Stimulated activated naive CD8-positive, alpha-beta T cell treated with anti-CD3 and anti-CD28 coated beads, Interleukin-15, Interleukin-2, amounts not matched to agents 100 U/mL and 50 U/mL, for 24 hours (primary cell): Measurements from ENCODE around the gene MRGPRD.

Experiments
- ATAC-seq: fragments of 150-1000 bp; cut with Tn5 transposase; one replicate; pipeline ENCODE4 v1.10.0; 2021
- DNase-seq: peaks from one replicate; pipeline ENCODE4 v3.0.0; 2021

MRGPRD gene

DNA sequence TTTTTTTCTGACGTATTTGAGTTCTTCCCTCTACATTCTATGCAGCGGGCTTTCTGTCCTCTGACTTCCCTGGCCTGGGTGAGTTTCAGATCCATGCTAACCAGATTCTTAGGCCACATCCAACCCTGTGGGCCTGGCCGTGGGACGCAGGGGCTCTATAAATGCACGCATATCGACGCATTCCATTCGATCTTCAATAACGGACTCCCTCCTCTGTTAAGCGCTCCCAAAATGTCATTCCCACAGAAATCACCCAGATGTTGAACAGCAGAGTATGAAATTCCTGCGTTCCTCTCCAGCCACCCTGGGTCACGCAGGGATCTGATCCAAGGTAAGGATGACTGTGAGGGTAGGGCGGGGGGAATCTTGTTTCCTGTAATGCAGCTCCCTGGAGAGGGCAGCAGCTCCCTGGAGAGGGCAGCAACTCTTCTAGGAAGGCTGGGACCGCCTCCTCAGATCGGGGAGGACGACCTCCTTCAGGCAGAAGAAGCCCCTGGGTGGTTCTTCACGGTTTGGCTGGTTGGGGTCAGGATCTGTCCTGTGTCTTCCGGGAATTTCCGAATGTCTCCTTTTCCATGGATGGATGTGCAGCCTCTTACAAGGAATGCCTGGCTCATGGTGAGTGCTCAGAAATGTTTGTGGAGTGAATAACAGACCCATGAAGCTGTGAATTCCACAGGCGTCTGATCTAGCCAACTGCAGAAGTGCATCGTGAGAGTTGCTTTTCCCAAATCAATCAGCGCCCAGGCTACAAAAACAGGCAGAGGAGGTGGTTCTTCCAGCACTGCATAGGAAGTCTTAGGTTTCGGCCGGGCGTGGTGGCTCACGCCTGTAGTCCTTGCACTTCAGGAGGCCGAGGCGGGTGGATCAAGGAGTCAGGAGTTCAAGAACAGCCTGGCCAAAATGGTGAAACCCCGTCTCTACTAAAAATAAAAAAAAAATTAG is 12.2 kb downstream of the MRGPRD start:
- no peak for DNase-seq
- no peak for ATAC-seq

- DNase-seq (no peak), ATAC-seq (no peak)
Observed at GRCh38 chr11:68966894-68967780, 13.6 kb downstream of the MRGPRD start.

DNA sequence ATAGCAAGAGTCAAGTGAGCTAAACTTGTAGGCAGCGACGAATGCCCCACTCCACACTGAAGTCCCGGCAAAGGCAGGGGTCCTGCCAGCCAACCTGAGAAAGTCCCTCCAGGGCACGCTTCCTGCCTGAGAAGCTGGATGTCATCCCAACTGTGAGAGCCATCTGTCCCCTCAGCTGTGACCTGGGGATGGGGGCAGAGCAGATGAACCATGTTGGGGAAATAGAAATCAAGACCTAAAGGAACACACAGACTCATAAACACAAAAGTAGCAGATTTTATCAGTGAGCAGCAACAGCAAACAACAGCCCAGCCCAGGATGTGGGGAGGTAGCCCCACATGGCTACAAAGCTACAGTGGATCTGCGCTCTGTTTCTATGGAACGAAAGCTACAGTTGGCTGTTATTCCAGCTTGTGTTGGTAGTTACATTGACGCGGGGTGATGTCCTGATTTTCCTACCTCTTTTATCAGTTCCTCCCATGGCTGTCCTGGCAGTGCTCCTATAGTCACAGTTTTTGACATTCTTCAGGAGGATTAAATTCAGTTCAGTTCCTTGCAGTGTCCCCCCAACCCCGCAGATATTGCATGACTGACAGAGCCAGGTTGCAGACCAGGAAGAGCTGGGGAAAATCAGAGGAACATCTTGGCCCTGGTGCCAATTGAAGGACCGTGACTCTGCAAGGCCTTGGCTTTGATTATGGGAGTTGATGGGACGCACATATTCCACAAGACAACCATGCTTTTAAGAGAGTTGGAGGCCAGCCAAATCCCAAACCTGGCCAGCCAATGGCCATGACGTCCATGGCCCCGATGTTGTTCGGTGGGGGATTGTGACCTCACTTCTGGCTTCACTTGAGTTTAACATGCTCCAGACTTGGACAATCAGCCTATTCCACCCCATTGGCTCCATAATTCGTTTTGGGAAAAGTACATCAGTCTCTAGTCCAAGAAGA is 14.6 kb downstream of the MRGPRD start:
- DNase-seq: no peak
- ATAC-seq: no peak

DNA sequence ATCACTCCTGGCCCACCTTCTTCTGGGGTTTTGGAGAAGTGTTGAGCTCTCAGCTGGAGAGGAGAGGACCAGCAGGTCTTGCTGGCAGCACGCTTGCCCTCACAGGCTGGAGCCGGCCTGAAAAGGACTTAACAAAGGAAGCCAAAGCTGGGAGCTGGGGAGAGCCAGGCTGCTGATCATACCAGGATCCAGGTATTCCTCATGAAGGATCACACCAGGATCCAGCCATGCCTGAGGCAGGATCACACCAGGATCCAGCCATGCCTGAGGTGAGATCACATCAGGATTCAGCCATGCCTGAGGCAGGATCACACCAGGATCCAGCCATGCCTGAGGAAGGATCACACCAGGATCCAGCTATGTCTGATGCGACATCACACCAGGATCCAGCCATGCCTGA is 17.0 kb downstream of the MRGPRD start:
- no peak for DNase-seq
- peak; percentile 33 for ATAC-seq

- ATAC-seq (no peak), DNase-seq (no peak)
Observed at GRCh38 chr11:68962527-68963250, 18.1 kb downstream of the MRGPRD start.

DNA sequence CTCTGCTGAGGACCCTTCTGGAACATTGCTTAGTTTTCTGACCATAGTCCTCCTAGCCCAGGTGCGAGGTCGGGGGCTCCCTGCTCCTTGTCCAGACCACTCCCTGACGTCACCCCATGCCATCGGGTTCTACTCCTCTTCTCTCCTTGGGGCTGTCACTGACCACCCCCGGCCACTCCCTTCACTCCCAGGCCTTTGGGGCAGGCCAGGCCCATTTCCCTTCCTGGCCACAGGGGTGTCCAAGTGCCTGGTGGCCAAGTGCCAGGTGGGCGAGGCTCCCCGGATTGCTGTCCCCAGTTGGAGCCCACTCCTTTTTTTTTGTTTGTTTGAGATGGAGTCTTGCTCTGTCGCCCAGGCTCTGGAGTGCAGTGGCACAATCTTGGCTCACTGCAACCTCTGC is 19.5 kb downstream of the MRGPRD start:
- ATAC-seq (no peak), DNase-seq (no peak)

GRCh38 chr11:68960294-68961071 is 20.3 kb downstream of the MRGPRD start:
- ATAC-seq: no peak

DNA sequence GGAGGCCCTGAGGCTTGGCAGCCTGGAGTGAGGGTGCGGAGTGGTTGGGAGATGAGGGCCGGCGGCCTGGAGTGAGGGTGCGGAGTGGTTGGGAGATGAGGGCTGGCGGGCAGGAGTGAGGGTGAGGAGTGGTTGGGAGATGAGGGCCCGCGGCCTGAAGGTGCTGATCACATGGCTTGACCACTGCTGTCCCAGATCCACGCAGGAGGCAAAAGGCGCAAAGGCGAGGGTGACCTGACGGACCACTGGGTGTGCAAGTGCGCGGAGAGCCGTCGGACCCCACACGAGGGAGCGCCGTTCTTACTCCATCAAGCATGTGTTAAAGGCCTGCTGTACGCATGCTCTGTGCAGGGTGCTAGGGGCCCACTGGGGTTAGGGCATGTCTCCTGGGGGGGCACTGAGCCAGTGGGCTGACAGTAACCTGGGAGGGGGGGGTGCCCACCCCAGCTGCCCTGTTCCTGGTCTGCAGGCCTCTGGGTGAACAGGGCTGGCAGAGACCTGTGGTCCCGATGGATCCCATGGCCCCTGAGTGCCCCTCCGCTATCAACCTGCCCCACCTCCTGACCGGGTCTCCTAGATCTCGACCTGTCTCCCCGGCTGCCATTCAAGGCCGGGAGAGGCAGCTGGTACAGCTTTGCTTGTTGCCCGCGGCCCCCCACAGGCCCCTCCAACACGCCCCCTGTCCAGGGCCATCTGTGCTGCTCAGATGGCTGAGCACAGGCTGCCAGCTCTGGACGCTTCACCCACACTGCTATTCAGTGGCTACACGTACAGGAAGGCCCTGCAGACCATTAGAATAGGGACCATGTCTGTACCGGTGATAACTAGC is 21.1 kb downstream of the MRGPRD start:
- ATAC-seq: no peak
- DNase-seq: no peak

More at GRCh38 chr11:68960294-68961071, 20.3 kb downstream of the MRGPRD start:
- DNase-seq: no peak

DNA sequence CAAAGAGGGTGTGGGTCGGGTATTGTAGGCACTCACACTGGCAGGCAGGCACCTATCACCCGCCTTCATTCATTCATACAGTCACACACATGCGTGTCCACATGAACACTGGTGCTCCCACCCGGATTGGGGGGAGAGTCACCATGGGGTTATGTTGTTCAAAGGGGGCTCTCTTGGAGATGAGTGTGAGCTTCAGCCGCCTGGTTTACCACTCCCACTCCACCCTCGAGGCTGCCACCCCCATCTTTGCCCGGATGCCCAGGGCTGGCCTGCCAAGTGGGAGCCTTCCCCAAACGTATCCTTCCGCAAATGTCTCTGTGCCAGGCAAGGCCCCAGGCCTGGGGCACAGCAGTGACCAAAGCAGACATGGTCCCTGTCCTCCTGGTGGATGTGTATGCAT is 22.6 kb downstream of the MRGPRD start:
- no peak for ATAC-seq

GRCh38 chr11:68956547-68957254 is 24.1 kb downstream of the MRGPRD start:
- DNase-seq: no peak
- no peak for ATAC-seq

More for the DNA sequence above, 22.6 kb downstream of the MRGPRD start:
- DNase-seq: no peak

GRCh38 chr11:68956142-68956541 is 24.6 kb downstream of the MRGPRD start:
- DNase-seq: peak; percentile 52
- peak; percentile 59 for ATAC-seq

DNA sequence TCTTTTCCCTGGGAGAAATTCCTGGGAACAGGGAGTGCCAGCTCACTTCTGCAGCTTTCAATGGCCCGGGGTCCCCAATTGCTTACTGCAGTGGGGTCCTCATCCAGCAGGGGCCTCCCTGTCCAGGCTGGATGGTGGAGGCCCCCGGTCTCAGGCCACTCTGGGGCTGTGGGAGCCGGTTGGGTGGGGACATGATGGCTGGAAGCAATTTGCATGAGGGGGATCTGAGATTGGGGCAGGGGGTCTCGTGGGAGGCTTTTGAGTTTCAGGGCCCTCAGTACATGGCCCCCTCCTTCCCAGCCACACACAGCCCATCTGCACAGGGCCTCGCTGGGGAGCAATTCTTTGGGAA is 25.2 kb downstream of the MRGPRD start:
- DNase-seq: no peak
- ATAC-seq: no peak

- no peak for DNase-seq
- no peak for ATAC-seq
Observed at GRCh38 chr11:68954836-68955606, 25.8 kb downstream of the MRGPRD start.

DNA sequence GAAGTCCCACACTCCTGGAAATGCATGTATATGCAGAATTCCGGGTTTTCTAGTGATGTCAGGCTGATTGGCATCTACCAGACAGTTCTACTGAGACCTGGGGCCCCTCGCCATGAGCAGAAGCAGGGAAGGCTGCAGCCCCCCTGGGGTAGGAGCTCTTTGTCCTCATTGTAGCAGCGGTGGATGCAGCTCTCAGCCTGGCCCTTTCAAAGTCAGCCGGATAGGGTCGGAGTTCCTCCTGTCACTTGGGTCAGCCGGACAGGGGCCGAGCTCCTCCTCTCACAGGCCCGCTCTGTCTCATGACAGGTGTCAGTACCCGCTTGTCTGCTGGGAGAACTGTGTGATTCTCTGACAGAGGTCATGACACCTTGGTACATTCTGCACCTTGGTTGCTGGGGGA is 30.0 kb downstream of the MRGPRD start:
- DNase-seq: no peak
- ATAC-seq: no peak

DNA sequence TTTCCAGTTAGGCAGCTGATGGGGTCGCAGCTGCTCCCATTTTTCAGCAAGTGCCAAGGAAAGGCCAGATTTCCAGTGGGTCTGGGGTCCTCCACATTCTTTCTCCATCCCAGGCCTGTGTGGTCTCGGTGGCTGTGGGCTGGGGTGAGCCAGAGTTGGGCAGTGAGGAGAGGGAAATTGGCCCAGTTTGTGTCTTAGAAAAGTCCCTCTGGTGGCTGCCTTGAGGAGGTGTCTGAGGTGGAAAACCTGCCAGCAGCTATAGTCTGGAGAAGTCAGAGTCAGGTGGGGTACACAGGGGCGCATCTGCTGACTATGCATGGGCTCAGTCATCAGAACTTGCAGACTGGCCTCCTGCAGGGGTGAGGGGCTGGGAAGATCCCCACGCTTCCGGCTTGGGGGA is 30.5 kb downstream of the MRGPRD start:
- no peak for DNase-seq
- no peak for ATAC-seq

GRCh38 chr11:68948935-68949334 is 31.9 kb downstream of the MRGPRD start:
- no peak for DNase-seq
- no peak for ATAC-seq

GRCh38 chr11:68948496-68948895 is 32.3 kb downstream of the MRGPRD start:
- DNase-seq (no peak), ATAC-seq (no peak)

- DNase-seq (no peak), ATAC-seq (no peak)
Observed at GRCh38 chr11:68947151-68947550, 33.6 kb downstream of the MRGPRD start.
